ENCODE results near the gene CCDC15.

- TF ChIP-seq POLR2A (IDR thresholded peaks at IDR 0.05) (no peak), CTCF (IDR thresholded peaks at IDR 0.05) (no peak)
These were observed 62.4 kb downstream of the CCDC15 start for GRCh38 chr11:125016413-125016812.
